Coronary artery (tissue), 2 donors: ENCODE results near the gene RADX.
A peak's percentile ranks its signal among the peaks of the same experiment; 100 is the strongest.

ENCODE experiments used
- DNase-seq: peaks from one replicate; pipeline ENCODE4 v3.0.0-alpha.2; 2017; ENCODE audit warnings: low spot score
- H3K27ac ChIP-seq, 2 donors: fragments of 200-600 bp; sonication (generic); one replicate each; pipeline ENCODE4 v1.5.1; 2016 to 2019
- H3K4me3 ChIP-seq: fragments of 200-600 bp; sonication (generic); 2 replicates; pipeline ENCODE4 v1.5.1; 2016; ENCODE audit warnings: mild to moderate bottlenecking, moderate library complexity
- TF ChIP-seq, protein P1 (sequence below): fragments of 200-600 bp; sonication (generic); IDR thresholded peaks from one replicate; pipeline ENCODE4 v1.5.1; 2019; ENCODE audit warnings: antibody characterized with exemption

The RADX gene

DNA sequence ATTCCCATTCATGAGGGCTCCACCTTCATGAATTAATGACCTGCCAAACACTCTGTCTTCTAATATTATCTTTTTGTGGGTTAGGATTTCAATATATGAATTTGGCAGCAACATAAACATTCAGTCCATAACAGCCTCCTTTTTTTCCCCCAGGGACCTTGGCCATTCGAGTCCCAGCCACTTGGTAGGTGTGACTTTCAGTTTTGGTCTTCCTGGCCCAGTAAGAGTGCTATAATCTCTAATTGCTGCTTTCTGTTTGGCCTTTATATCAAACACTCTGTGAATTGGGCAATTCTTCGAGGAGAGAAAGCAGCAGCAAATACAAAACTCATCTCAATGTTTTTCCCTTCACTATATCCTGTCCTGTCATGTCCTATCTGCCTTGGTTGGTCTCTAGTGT is 12.4 kb upstream of the RADX start:
- no peak for DNase-seq
- TF ChIP-seq, protein P1, sequence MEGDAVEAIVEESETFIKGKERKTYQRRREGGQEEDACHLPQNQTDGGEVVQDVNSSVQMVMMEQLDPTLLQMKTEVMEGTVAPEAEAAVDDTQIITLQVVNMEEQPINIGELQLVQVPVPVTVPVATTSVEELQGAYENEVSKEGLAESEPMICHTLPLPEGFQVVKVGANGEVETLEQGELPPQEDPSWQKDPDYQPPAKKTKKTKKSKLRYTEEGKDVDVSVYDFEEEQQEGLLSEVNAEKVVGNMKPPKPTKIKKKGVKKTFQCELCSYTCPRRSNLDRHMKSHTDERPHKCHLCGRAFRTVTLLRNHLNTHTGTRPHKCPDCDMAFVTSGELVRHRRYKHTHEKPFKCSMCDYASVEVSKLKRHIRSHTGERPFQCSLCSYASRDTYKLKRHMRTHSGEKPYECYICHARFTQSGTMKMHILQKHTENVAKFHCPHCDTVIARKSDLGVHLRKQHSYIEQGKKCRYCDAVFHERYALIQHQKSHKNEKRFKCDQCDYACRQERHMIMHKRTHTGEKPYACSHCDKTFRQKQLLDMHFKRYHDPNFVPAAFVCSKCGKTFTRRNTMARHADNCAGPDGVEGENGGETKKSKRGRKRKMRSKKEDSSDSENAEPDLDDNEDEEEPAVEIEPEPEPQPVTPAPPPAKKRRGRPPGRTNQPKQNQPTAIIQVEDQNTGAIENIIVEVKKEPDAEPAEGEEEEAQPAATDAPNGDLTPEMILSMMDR, result no peak
- no peak overlapping the region for H3K4me3 ChIP-seq
- no peak overlapping the region for H3K27ac ChIP-seq

DNA sequence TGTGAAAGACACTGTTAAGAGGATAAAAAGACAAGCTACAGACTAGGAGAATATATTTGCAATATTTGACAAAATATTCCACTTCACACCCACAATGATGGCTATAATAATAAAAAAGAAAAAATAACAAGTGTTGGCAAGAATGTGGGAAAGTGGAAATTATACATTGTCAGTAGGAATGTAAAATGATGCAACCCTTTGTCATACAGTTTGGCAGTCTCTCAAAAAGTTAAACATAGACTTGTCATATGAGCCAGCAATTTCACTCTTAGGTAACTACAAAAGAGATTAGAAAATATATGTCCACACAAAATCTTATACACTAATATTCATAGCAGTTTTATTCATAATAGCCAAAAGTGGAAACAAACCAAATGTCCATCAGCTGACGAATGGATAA is 5.2 kb upstream of the RADX start:
- H3K27ac ChIP-seq, result no peak overlapping the region
- TF ChIP-seq, protein P1, result no peak
- DNase-seq, result no peak
- no peak overlapping the region for H3K4me3 ChIP-seq

DNA sequence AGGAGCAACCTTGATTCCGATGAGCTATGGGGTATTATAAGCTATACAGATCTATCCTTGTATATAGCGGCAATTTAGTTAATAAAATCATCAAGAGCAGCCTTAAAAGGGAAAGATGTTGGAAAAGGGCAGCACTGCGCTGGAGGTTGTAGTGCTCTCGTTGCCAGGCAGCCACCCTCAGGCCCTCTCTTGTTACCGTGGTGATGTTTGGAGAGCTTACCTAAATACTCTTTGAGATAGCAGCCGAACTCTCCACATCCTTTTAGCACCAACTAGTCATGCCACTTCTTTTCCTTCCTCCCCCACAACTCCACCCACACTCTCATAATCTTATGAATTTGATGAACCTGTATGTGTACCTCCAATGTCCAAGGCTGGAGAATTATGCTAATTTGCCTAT is 3.8 kb upstream of the RADX start:
- Histone ChIP-seq H3K27ac (no peak overlapping the region), H3K4me3 (no peak overlapping the region)
- no peak for DNase-seq
- TF ChIP-seq, protein P1, result no peak

DNA sequence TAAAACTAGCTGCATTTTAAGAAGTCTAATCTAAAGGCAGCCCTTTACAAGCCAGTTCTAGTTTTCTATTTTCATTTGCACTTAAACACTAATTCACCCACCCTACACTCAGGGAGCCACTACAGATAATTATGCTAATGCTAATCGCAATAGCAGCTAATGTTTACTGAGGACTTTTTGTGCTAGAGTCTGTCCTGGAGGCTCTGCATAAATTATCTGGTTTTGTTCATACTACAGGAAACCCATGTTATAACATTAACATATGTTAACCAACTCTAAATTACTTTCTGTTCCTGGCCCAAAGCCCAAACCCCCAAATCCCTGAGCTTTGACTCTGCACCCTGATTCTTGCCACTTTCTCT is 480 bp upstream of the RADX start:
- no peak for DNase-seq
- Histone ChIP-seq H3K27ac (no peak overlapping the region), H3K4me3 (peak overlapping the region; percentile 73)
- TF ChIP-seq, protein P1, result no peak

DNA sequence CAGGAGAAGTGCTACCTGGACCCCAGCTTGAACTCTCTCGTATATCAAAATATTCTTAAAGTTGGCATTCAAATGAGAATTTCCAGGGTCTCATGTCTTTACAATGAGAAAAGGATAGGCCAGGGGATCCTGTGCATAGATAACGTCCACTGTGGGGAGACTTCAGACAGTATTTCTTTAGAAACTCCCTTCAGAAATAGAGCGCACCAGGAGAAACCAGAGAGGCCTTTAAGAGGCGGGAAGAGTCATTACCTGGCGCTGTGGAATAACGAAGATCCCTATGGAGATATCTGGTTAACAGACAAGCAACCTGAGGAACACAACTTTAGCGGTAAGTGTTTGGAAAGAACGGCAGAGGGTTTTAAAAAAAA is 600 bp downstream of the RADX start:
- peak overlapping the region; percentile 73 for H3K4me3 ChIP-seq
- no peak overlapping the region for H3K27ac ChIP-seq
- TF ChIP-seq, protein P1, result no peak
- DNase-seq, result no peak

DNA sequence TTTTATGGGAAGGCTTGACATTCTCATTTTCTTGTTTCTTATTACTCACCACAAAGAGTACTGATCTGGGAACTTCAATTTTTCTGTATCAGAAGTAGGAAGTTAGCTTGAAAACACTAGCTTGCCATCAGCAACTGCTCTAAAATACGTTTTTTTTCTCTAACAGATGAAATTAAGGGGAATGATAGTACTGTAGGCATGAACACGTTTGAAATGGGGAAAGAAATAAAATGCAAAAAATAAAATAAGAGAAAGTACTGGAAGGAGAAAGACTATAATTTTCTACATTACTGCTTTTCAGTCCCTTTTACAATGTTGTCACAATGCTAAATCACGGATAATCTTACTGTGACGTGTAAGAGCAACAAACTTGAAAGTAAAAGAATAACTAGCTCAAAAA is 1.5 kb downstream of the RADX start:
- TF ChIP-seq, protein P1, result no peak
- DNase-seq, result no peak
- peak overlapping the region; percentile 73 for H3K4me3 ChIP-seq
- H3K27ac ChIP-seq, result no peak overlapping the region

DNA sequence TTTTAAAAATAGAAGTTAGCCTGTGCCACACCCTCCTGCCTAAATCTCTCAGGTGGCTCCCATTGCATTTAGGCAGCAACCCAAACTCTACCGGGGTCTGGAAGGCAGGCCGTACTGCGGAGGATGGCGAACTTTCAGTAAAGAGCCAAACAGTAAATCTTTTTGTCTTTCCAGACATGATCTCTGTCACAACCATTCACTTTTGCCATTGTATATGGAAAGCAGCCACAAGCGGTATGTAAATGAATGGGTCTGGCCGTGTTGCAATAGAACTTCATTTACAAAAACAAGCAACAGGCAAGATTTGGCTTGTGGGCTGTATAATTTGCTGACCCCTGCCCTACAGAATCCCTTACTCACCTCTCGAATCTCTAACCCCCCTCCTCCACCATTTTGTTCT is 3.3 kb downstream of the RADX start:
- no peak for DNase-seq
- Histone ChIP-seq H3K4me3 (no peak overlapping the region), H3K27ac (no peak overlapping the region)
- TF ChIP-seq, protein P1, result no peak
